HL-60/S4 (cell line): Measurements from ENCODE around the gene KRT5.

Experiments
- in situ Hi-C: fragments of 300-500 bp; cut with MboI; formaldehyde crosslinking; loops from 2 replicates; pipeline ENCODE4 v1.14.3; 2022; ENCODE audit warnings: low sequenced_read_pairs

Gene KRT5

GRCh38 chr12:52539083-52539820 is 19.1 kb upstream of the KRT5 start:
- in situ Hi-C loops: loop anchor here (25.0 kb wide), 1 partner anchor 402 kb away; no protein-coding TSS in a partner anchor

- in situ Hi-C loops: loop anchor here (25.0 kb wide), 1 partner anchor 400 kb away; no protein-coding TSS in a partner anchor
Measured at GRCh38 chr12:52537101-52537500, 16.9 kb upstream of the KRT5 start.

GRCh38 chr12:52535574-52535973 is 15.4 kb upstream of the KRT5 start:
- in situ Hi-C loops: loop anchor here (25.0 kb wide), 1 partner anchor 398 kb away; no protein-coding TSS in a partner anchor

GRCh38 chr12:52534482-52534881 is 14.3 kb upstream of the KRT5 start:
- in situ Hi-C loops: loop anchor here (25.0 kb wide), 1 partner anchor 397 kb away; no protein-coding TSS in a partner anchor

GRCh38 chr12:52533686-52534470 is 13.7 kb upstream of the KRT5 start:
- in situ Hi-C loops: loop anchor here (25.0 kb wide), 1 partner anchor 397 kb away; no protein-coding TSS in a partner anchor

GRCh38 chr12:52532636-52533035 is 12.4 kb upstream of the KRT5 start:
- in situ Hi-C loops: loop anchor here (25.0 kb wide), 1 partner anchor 395 kb away; no protein-coding TSS in a partner anchor

- in situ Hi-C loops: loop anchor here (25.0 kb wide), 1 partner anchor 394 kb away; no protein-coding TSS in a partner anchor
Measured at GRCh38 chr12:52531566-52532300, 11.5 kb upstream of the KRT5 start.

- in situ Hi-C loops: loop anchor here (25.0 kb wide), 1 partner anchor 394 kb away; no protein-coding TSS in a partner anchor
Measured at GRCh38 chr12:52530905-52531304, 10.7 kb upstream of the KRT5 start.

- in situ Hi-C loops: loop anchor here (25.0 kb wide), 1 partner anchor 393 kb away; no protein-coding TSS in a partner anchor
Measured at GRCh38 chr12:52530366-52530765, 10.2 kb upstream of the KRT5 start.

- in situ Hi-C loops: loop anchor here (25.0 kb wide), 1 partner anchor 393 kb away; no protein-coding TSS in a partner anchor
Measured at GRCh38 chr12:52529846-52530245, 9.7 kb upstream of the KRT5 start.

- in situ Hi-C loops: loop anchor here (25.0 kb wide), 1 partner anchor 392 kb away; no protein-coding TSS in a partner anchor
Measured at GRCh38 chr12:52529417-52529816, 9.2 kb upstream of the KRT5 start.

GRCh38 chr12:52528641-52529143 is 8.5 kb upstream of the KRT5 start:
- in situ Hi-C loops: loop anchor here (25.0 kb wide), 1 partner anchor 391 kb away; no protein-coding TSS in a partner anchor

GRCh38 chr12:52527121-52527800 is 7.1 kb upstream of the KRT5 start:
- in situ Hi-C loops: loop anchor here (25.0 kb wide), 1 partner anchor 390 kb away; no protein-coding TSS in a partner anchor

- in situ Hi-C loops: loop anchor here (25.0 kb wide), 1 partner anchor 389 kb away; no protein-coding TSS in a partner anchor
Measured at GRCh38 chr12:52526511-52526951, 6.3 kb upstream of the KRT5 start.

GRCh38 chr12:52525661-52526499 is 5.7 kb upstream of the KRT5 start:
- in situ Hi-C loops: loop anchor here (25.0 kb wide), 1 partner anchor 389 kb away; no protein-coding TSS in a partner anchor

GRCh38 chr12:52524898-52525591 is 4.9 kb upstream of the KRT5 start:
- in situ Hi-C loops: loop anchor here (25.0 kb wide), 1 partner anchor 388 kb away; no protein-coding TSS in a partner anchor

- in situ Hi-C loops: no loop called here
Measured at GRCh38 chr12:52524241-52524897, 4.2 kb upstream of the KRT5 start.
